ENCODE results near the gene CPEB3. TPM values are rescaled to one million over a fixed set of nuclear protein-coding genes. Genes with fewer than 3 reads are reported as not detected.
"Not testable (repeated sequence)": the region's sequence is repeated elsewhere in the genome, so short reads cannot be mapped to it uniquely, and the experiment has no call there.

The CPEB3 gene
- total RNA-seq, 1 donor from 2014 or later, result 8.0 TPM

- H3K27ac Mint-ChIP-seq (ENCODE audit: unreplicated experiment), result no peak overlapping the region
- no peak overlapping the region for H3K4me3 Mint-ChIP-seq (ENCODE audit: unreplicated experiment)
- H3K27me3 Mint-ChIP-seq (ENCODE audit: unreplicated experiment), result no peaks in the 10 kb centered on the region
- TF ChIP-seq CTCF (IDR thresholded peaks at IDR 0.05; ENCODE audit: partially characterized antibody, unreplicated experiment), result peak; percentile 25
- H3K9me3 Mint-ChIP-seq (ENCODE audit: unreplicated experiment), result no peaks in the 10 kb centered on the region
- no peaks in the 10 kb centered on the region for H3K4me1 Mint-ChIP-seq (ENCODE audit: low read depth, unreplicated experiment)
- no peak for DNase-seq
- peaks cover 9% of the 10 kb centered on the region for H3K36me3 Mint-ChIP-seq (ENCODE audit: unreplicated experiment)
Measured at GRCh38 chr10:92142512-92142911, 148.4 kb downstream of the CPEB3 start.

DNA sequence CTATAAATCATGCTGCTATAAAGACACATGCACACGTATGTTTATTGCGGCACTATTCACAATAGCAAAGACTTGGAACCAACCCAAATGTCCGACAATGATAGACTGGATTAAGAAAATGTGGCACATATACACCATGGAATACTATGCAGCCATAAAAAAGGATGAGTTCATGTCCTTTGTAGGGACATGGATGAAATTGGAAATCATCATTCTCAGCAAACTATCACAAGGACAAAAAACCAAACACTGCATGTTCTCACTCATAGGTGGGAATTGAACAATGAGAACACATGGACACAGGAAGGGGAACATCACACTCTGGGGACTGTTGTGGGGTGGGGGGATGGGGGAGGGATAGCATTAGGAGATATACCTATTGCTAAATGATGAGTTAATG is 149.7 kb downstream of the CPEB3 start:
- H3K4me3 Mint-ChIP-seq (ENCODE audit: unreplicated experiment); H3K27ac Mint-ChIP-seq (ENCODE audit: unreplicated experiment); H3K9me3 Mint-ChIP-seq (ENCODE audit: unreplicated experiment); H3K4me1 Mint-ChIP-seq (ENCODE audit: low read depth, unreplicated experiment); H3K27me3 Mint-ChIP-seq (ENCODE audit: unreplicated experiment); DNase-seq: not testable (repeated sequence)
- H3K36me3 Mint-ChIP-seq (ENCODE audit: unreplicated experiment), result peaks cover 12% of the 10 kb centered on the region

GRCh38 chr10:92134049-92134448 is 156.8 kb downstream of the CPEB3 start:
- H3K36me3 Mint-ChIP-seq (ENCODE audit: unreplicated experiment), result peaks cover 19% of the 10 kb centered on the region
- H3K4me1 Mint-ChIP-seq (ENCODE audit: low read depth, unreplicated experiment); DNase-seq; H3K27me3 Mint-ChIP-seq (ENCODE audit: unreplicated experiment); H3K4me3 Mint-ChIP-seq (ENCODE audit: unreplicated experiment); H3K27ac Mint-ChIP-seq (ENCODE audit: unreplicated experiment); H3K9me3 Mint-ChIP-seq (ENCODE audit: unreplicated experiment): not testable (repeated sequence)

GRCh38 chr10:92131275-92131820 is 159.5 kb downstream of the CPEB3 start:
- Mint-ChIP-seq H3K4me1 (ENCODE audit: low read depth, unreplicated experiment) (peaks cover 3% of the 10 kb centered on the region), H3K27me3 (ENCODE audit: unreplicated experiment) (no peaks in the 10 kb centered on the region), H3K36me3 (ENCODE audit: unreplicated experiment) (peaks cover 9% of the 10 kb centered on the region), H3K27ac (ENCODE audit: unreplicated experiment) (no peak overlapping the region), H3K4me3 (ENCODE audit: unreplicated experiment) (no peak overlapping the region), H3K9me3 (ENCODE audit: unreplicated experiment) (peaks cover 3% of the 10 kb centered on the region)
- no peak for TF ChIP-seq CTCF (IDR thresholded peaks at IDR 0.05; ENCODE audit: partially characterized antibody, unreplicated experiment)
- DNase-seq, result no peak

- no peak overlapping the region for H3K4me3 Mint-ChIP-seq (ENCODE audit: unreplicated experiment)
- no peak for DNase-seq
- H3K4me1 Mint-ChIP-seq (ENCODE audit: low read depth, unreplicated experiment), result peaks cover 6% of the 10 kb centered on the region
- H3K9me3 Mint-ChIP-seq (ENCODE audit: unreplicated experiment), result peaks cover 3% of the 10 kb centered on the region
- H3K27me3 Mint-ChIP-seq (ENCODE audit: unreplicated experiment), result no peaks in the 10 kb centered on the region
- no peak for TF ChIP-seq CTCF (IDR thresholded peaks at IDR 0.05; ENCODE audit: partially characterized antibody, unreplicated experiment)
- H3K27ac Mint-ChIP-seq (ENCODE audit: unreplicated experiment), result no peak overlapping the region
- H3K36me3 Mint-ChIP-seq (ENCODE audit: unreplicated experiment), result peaks cover 5% of the 10 kb centered on the region
Measured at GRCh38 chr10:92130622-92131274, 160.1 kb downstream of the CPEB3 start.

- Mint-ChIP-seq H3K4me1 (ENCODE audit: low read depth, unreplicated experiment) (peaks cover 10% of the 10 kb centered on the region), H3K36me3 (ENCODE audit: unreplicated experiment) (no peaks in the 10 kb centered on the region), H3K4me3 (ENCODE audit: unreplicated experiment) (no peak overlapping the region), H3K27me3 (ENCODE audit: unreplicated experiment) (peaks cover 2% of the 10 kb centered on the region), H3K9me3 (ENCODE audit: unreplicated experiment) (peaks cover 2% of the 10 kb centered on the region), H3K27ac (ENCODE audit: unreplicated experiment) (no peak overlapping the region)
- TF ChIP-seq CTCF (IDR thresholded peaks at IDR 0.05; ENCODE audit: partially characterized antibody, unreplicated experiment), result no peak
- DNase-seq, result no peak
Measured at GRCh38 chr10:92126100-92126650, 164.7 kb downstream of the CPEB3 start.

Measured in glutamatergic neuron (in vitro differentiated cells).